Measurements from ENCODE around the gene FTCD. TPM values are rescaled to one million over a fixed set of nuclear protein-coding genes. Genes with fewer than 3 reads are reported as not detected.

FTCD gene
- total and polyA plus RNA-seq, 2 donors (not counting 1 experiment from before 2014, with no cell fraction given), result 0.27 to 1.3 TPM

- Histone ChIP-seq H3K27me3 (ENCODE audit: control insufficient read depth, insufficient read depth, low read length) (no peaks in the 10 kb centered on the region), H2AFZ (ENCODE audit: low read length) (no peak overlapping the region), H3K4me2 (ENCODE audit: extremely low read depth, insufficient read depth, low read length) (no peak overlapping the region), H3K9ac (ENCODE audit: insufficient read depth, low read length) (no peak overlapping the region), H3K79me2 (ENCODE audit: control insufficient read depth, insufficient read depth, low read length) (no peaks in the 10 kb centered on the region), H3K4me3 (replicated peaks in 1 of 4; ENCODE audit: control extremely low read depth in 1 of 4, insufficient read depth in 1 of 4, low read depth in 3 of 4, low read length in 4 of 4) (no peak overlapping the region), H3K36me3 (ENCODE audit: control insufficient read depth, insufficient read depth, low read length) (no peaks in the 10 kb centered on the region), H3K27ac (ENCODE audit: insufficient read depth, low read length) (no peak overlapping the region), H4K20me1 (ENCODE audit: control insufficient read depth, extremely low read depth, insufficient read depth, low read length) (no peaks in the 10 kb centered on the region), H3K4me1 (ENCODE audit: control insufficient read depth, extremely low read depth, insufficient read depth, low read length) (peaks cover 2% of the 10 kb centered on the region), H3K9me3 (ENCODE audit: control insufficient read depth, insufficient read depth, low read depth, low read length) (no peaks in the 10 kb centered on the region)
- TF ChIP-seq EZH2 (IDR thresholded peaks at IDR 0.05; ENCODE audit: low read length, missing control alignments) (no peak), CTCF (conservative IDR thresholded peaks at IDR 0.05 in 1 of 2, IDR thresholded peaks at IDR 0.05 in 1 of 2; ENCODE audit: low read depth in 1 of 2, low read length in 2 of 2) (no peak)
- no peak for DNase-seq (ENCODE audit: low read depth in 2 of 2)
Measured at GRCh38 chr21:46151989-46152926, 3.1 kb downstream of the FTCD start.

GRCh38 chr21:46151261-46151988, 4.0 kb downstream of the FTCD start:
- Histone ChIP-seq H4K20me1 (ENCODE audit: control insufficient read depth, extremely low read depth, insufficient read depth, low read length) (no peaks in the 10 kb centered on the region), H3K79me2 (ENCODE audit: control insufficient read depth, insufficient read depth, low read length) (no peaks in the 10 kb centered on the region), H3K4me2 (ENCODE audit: extremely low read depth, insufficient read depth, low read length) (no peak overlapping the region), H3K27ac (ENCODE audit: insufficient read depth, low read length) (no peak overlapping the region), H3K27me3 (ENCODE audit: control insufficient read depth, insufficient read depth, low read length) (no peaks in the 10 kb centered on the region), H3K9ac (ENCODE audit: insufficient read depth, low read length) (no peak overlapping the region), H3K9me3 (ENCODE audit: control insufficient read depth, insufficient read depth, low read depth, low read length) (no peaks in the 10 kb centered on the region), H3K4me3 (replicated peaks in 1 of 4; ENCODE audit: control extremely low read depth in 1 of 4, insufficient read depth in 1 of 4, low read depth in 3 of 4, low read length in 4 of 4) (no peak overlapping the region), H2AFZ (ENCODE audit: low read length) (no peak overlapping the region), H3K36me3 (ENCODE audit: control insufficient read depth, insufficient read depth, low read length) (no peaks in the 10 kb centered on the region), H3K4me1 (ENCODE audit: control insufficient read depth, extremely low read depth, insufficient read depth, low read length) (peaks cover 2% of the 10 kb centered on the region)
- DNase-seq (ENCODE audit: low read depth in 2 of 2), result no peak
- no peak for TF ChIP-seq CTCF (conservative IDR thresholded peaks at IDR 0.05 in 1 of 2, IDR thresholded peaks at IDR 0.05 in 1 of 2; ENCODE audit: low read depth in 1 of 2, low read length in 2 of 2)
- TF ChIP-seq EZH2 (IDR thresholded peaks at IDR 0.05; ENCODE audit: low read length, missing control alignments), result no peak

- Histone ChIP-seq H3K9ac (ENCODE audit: insufficient read depth, low read length) (no peak overlapping the region), H3K79me2 (ENCODE audit: control insufficient read depth, insufficient read depth, low read length) (no peaks in the 10 kb centered on the region), H3K4me1 (ENCODE audit: control insufficient read depth, extremely low read depth, insufficient read depth, low read length) (peaks cover 2% of the 10 kb centered on the region), H3K36me3 (ENCODE audit: control insufficient read depth, insufficient read depth, low read length) (no peaks in the 10 kb centered on the region), H3K27ac (ENCODE audit: insufficient read depth, low read length) (no peak overlapping the region), H3K27me3 (ENCODE audit: control insufficient read depth, insufficient read depth, low read length) (no peaks in the 10 kb centered on the region), H2AFZ (ENCODE audit: low read length) (no peak overlapping the region), H3K4me2 (ENCODE audit: extremely low read depth, insufficient read depth, low read length) (no peak overlapping the region), H3K9me3 (ENCODE audit: control insufficient read depth, insufficient read depth, low read depth, low read length) (no peaks in the 10 kb centered on the region), H3K4me3 (replicated peaks in 1 of 4; ENCODE audit: control extremely low read depth in 1 of 4, insufficient read depth in 1 of 4, low read depth in 3 of 4, low read length in 4 of 4) (no peak overlapping the region), H4K20me1 (ENCODE audit: control insufficient read depth, extremely low read depth, insufficient read depth, low read length) (no peaks in the 10 kb centered on the region)
- no peak for DNase-seq (ENCODE audit: low read depth in 2 of 2)
- TF ChIP-seq EZH2 (IDR thresholded peaks at IDR 0.05; ENCODE audit: low read length, missing control alignments), result no peak
- no peak for TF ChIP-seq CTCF (conservative IDR thresholded peaks at IDR 0.05 in 1 of 2, IDR thresholded peaks at IDR 0.05 in 1 of 2; ENCODE audit: low read depth in 1 of 2, low read length in 2 of 2)
Measured at GRCh38 chr21:46150491-46151121, 4.8 kb downstream of the FTCD start.

Measured in fibroblast of lung (primary cell).